Inflammatory macrophage treated with lipopolysaccharide for 1 hour (primary cell): ENCODE measurements around the gene CTIF.
A peak's percentile ranks its signal among the peaks of the same experiment; 100 is the strongest.

ENCODE experiments used
- DNase-seq, 2 donors: peaks; one replicate each; pipeline ENCODE4 v3.0.0-alpha.2; 2020 to 2022

CTIF gene

GRCh38 chr18:48894799-48895346, 356.0 kb downstream of the CTIF start:
- no peak for DNase-seq

- DNase-seq: no peak
These were observed 357.6 kb downstream of the CTIF start for GRCh38 chr18:48896326-48896874.

- DNase-seq: peak; percentile 96 to 98
These were observed 358.2 kb downstream of the CTIF start for GRCh38 chr18:48896875-48897511.

GRCh38 chr18:48897531-48897930, 358.7 kb downstream of the CTIF start:
- no peak for DNase-seq

GRCh38 chr18:48898521-48898920, 359.7 kb downstream of the CTIF start:
- peak; percentile 36 to 42 for DNase-seq

GRCh38 chr18:48899558-48900174, 360.8 kb downstream of the CTIF start:
- no peak for DNase-seq

- no peak for DNase-seq
These were observed 361.6 kb downstream of the CTIF start for GRCh38 chr18:48900469-48900868.

GRCh38 chr18:48901145-48902022, 362.6 kb downstream of the CTIF start:
- DNase-seq: no peak

GRCh38 chr18:48902023-48902855, 363.4 kb downstream of the CTIF start:
- peak; percentile 39 to 63 for DNase-seq

- no peak for DNase-seq
These were observed 364.2 kb downstream of the CTIF start for GRCh38 chr18:48902856-48903601.

GRCh38 chr18:48904091-48904490, 365.3 kb downstream of the CTIF start:
- no peak for DNase-seq

GRCh38 chr18:48904847-48905394, 366.1 kb downstream of the CTIF start:
- no peak for DNase-seq

- DNase-seq: peak; percentile 64 to 84
These were observed 366.7 kb downstream of the CTIF start for GRCh38 chr18:48905513-48905912.

- DNase-seq: no peak
These were observed 370.1 kb downstream of the CTIF start for GRCh38 chr18:48908916-48909315.

GRCh38 chr18:48909721-48910120, 370.9 kb downstream of the CTIF start:
- DNase-seq: no peak

GRCh38 chr18:48910972-48911545, 372.2 kb downstream of the CTIF start:
- no peak for DNase-seq
